Skeletal muscle cell (primary cell): ENCODE measurements around the gene CYP8B1.
"Not testable (repeated sequence)": the region's sequence is repeated elsewhere in the genome, so short reads cannot be mapped to it uniquely, and the experiment has no call there.

Experiments
- DNase-seq: peaks from one replicate; pipeline ENCODE4 v3.0.0-alpha.2; 2010; ENCODE audit warnings: low read depth
- H3K4me3 ChIP-seq: 2 replicates; pipeline ENCODE4 v1.5.1; 2011; ENCODE audit warnings: low read depth, mild to moderate bottlenecking, control low read depth, low read length, moderate library complexity

Gene CYP8B1

DNA sequence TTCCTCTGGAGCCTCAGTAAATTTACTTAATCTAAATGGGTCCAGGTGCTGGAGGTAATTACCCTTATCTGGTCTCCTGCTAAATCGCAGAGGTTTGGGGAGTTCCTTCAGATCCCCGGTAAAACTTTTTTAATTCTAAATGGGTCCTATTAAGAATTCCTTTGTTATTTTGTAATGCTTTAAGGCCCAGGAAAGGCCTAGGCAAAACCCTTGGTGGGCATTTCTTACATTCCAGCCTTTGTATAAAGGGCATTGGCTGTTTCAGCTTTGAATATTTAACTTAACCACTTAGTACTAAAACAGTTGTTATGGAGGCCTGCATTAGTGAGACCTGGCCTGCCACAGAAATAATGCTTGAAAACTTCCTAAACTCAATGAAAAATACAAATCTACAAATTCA, 15.4 kb upstream of the CYP8B1 start:
- DNase-seq, result no peak
- no peak overlapping the region for H3K4me3 ChIP-seq

- DNase-seq, result no peak
- H3K4me3 ChIP-seq, result no peak overlapping the region
Observed at GRCh38 chr3:42887084-42887483, 11.4 kb upstream of the CYP8B1 start.

- no peak overlapping the region for H3K4me3 ChIP-seq
- DNase-seq, result no peak
Observed at GRCh38 chr3:42886294-42886822, 10.7 kb upstream of the CYP8B1 start.

GRCh38 chr3:42884324-42884723, 8.6 kb upstream of the CYP8B1 start:
- H3K4me3 ChIP-seq, result no peak overlapping the region
- no peak for DNase-seq

DNA sequence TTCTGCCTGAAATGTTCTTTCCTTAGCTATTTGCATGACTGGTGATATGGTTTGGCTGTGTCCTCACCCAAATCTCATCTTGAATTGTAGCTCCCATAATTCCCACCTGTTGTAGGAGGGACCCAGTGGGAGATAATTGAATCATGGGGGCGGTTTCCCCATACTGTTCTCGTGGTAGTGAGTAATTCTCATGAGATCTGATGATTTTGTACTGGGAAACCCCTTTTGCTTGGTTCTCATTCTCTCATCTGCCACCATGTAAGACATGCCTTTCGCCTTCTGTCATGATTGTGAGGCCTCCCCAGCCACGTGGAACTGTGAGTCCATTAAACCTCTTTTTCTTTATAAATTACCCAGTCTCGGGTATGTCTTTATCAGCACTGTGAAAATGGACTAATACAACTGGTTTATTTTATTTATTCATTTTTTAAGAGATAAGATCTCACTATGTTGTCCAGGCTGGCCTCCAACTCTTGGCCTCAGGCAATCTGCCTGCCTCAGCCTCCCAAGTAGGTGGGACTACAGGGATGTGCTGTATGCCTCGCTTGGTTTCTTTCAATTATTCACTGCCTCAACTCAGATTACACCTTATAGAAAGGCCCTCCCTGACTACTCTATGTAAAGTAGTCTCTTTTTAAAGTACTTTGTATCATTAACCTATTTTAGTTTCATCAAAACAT, 7.7 kb upstream of the CYP8B1 start:
- not testable (repeated sequence) for DNase-seq, H3K4me3 ChIP-seq

DNA sequence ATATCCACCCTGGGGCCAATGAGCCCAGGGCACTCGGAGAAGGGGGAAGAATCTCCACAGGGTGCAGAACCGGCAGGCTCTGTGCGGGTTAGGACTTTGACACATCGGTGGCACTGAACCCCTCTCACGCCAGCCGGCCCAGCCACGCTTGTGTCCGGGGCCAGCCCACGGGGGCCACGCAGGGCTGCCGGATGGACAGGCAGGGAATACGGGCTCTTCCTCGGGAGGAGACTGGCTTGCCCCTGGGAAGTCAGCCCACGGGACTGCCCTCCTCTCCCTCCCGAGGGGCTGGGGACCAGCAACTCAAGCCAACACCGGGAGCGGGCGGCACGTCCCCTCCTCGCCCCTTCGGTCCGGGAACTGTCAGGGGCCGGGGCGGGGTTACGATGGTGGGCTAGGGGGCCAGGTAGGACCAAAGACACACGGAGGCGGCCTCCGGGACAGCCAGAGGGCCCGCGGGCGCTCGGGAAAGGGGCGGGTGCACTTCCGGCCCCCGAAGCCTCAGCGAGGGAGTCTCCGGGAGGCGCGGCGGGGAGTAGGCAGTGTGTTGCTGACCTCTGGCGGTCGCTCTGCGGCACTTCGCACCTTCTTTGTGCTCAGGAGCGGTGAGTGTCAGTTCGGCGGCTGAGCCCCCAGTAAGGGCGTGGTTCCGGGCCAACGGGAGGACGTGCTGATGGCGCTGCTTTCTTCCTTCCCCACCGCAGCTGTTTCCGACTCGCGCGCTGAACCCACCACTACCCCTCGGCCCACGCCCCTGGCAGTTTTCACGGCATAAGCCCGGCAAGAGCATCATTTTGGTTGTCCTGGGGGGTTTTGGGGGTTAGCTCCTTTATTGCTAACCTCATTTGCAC, 5.1 kb upstream of the CYP8B1 start:
- peak overlapping the region; percentile 60 for H3K4me3 ChIP-seq
- DNase-seq, result peak; percentile 27

GRCh38 chr3:42880183-42880582, 4.5 kb upstream of the CYP8B1 start:
- DNase-seq, result no peak
- H3K4me3 ChIP-seq, result peak overlapping the region; percentile 60

GRCh38 chr3:42877881-42878280, 2.2 kb upstream of the CYP8B1 start:
- no peak overlapping the region for H3K4me3 ChIP-seq
- no peak for DNase-seq

DNA sequence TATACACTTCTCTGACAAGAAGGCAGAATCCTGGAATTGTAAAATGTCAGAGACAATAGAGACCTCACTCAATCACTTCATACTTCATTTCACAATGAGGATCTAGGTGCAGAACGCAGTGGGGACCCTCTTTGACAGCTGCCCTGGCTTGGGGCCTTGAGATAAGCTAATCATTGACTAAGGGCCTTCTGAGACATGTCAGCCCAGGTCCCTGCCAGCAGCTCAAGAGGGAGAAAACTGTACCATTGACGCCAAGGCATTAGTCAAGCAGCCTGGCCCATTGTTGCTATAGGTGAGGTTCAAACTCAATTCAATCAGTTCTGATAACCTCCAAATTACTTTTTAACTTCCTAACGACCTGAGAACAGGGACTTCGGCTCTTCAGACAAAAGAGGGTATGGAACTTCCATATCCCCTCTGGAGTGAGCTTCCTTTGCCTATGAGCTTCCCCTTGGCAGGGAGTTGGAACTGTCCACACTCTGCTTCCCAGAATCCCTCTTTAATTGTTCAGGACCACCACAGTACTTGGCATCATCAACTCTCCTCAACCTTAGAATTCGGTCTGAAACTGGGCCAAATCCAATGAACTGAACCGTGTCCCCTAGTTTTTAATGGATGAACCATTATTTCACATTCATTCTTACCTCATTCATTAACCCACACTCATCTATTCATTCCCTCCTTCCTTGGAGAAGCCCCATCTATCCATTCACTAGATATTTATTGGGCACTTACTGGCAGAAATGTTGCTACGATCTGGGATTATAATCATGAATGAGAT, 1.5 kb upstream of the CYP8B1 start:
- no peak for DNase-seq
- no peak overlapping the region for H3K4me3 ChIP-seq

DNA sequence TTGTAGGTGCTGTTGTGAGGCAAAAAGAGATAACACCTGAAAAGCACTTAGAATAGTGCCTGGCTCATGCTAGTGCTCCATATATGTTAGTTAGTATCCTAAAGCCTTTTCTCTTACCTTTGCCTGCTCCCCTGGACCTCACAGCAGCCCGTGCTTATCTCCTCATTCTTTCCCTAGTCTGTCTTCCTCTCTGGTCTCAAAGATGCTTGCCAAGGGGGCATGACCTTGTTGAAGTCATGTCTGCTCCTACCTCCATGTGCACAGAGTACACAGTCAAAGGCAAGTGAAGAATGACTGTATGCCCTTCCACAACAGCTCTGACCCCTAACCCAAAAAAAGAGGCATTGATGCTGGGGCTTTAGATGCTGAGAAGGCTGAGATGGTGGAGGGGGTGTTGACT, 722 bp upstream of the CYP8B1 start:
- H3K4me3 ChIP-seq, result no peak overlapping the region
- no peak for DNase-seq

- DNase-seq, result no peak
- H3K4me3 ChIP-seq, result no peak overlapping the region
Observed at GRCh38 chr3:42874749-42875148, 930 bp downstream of the CYP8B1 start.

- H3K4me3 ChIP-seq, result no peak overlapping the region
- DNase-seq, result no peak
Observed at GRCh38 chr3:42873221-42873982, 2.3 kb downstream of the CYP8B1 start.

DNA sequence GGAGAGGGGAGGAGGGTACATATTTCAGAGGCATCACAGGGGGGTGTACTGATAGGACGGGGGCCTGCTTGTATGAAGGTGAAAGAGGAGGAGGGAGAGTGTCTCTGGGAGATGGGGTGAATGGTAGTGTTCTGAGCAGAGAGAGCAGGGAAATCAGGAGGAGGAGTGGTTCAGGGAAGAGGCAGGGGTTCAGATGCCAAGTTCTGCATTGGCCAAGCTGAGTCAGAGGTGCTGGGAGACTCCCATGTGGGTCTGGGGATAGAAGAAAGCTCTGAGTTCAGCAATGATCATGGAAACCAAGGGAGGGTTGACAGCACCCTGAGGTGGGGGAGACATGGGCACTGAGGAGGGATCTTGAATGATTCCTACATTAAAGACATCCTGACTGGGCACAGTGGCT, 3.0 kb downstream of the CYP8B1 start:
- no peak overlapping the region for H3K4me3 ChIP-seq
- DNase-seq, result no peak

DNA sequence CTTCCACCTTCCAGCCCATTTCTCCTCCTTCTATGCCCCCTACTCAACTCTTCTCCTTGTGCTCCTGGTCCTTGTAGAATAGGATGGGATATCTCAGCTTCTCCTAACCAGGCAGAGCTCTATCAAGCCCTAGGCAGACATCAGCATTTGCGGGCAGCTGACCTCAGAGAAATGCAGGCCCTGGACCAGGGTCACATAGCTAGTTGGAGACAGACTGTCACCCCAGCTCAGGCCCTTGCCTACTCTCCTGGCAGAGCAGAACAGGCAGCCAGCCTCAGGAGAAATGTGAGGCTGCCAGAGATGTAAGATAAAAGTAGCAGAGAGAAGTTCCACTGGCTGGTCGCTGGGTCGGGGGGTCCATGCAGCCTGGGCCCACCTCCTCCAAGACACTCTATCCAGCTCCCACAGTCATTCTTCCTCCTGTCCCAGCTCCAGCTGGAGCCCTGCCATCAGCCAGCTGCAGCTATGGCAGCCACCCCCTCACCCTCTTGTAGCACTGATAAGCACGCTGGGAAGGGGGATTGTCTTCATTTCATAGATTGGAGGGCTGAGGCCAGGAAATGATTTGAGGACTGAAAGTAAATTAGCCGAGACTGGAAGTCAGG, 4.0 kb downstream of the CYP8B1 start:
- DNase-seq, result no peak

GRCh38 chr3:42868841-42869240, 6.8 kb downstream of the CYP8B1 start:
- DNase-seq, result no peak
- H3K4me3 ChIP-seq, result no peak overlapping the region

More for the DNA sequence above, 4.0 kb downstream of the CYP8B1 start:
- H3K4me3 ChIP-seq, result no peak overlapping the region

DNA sequence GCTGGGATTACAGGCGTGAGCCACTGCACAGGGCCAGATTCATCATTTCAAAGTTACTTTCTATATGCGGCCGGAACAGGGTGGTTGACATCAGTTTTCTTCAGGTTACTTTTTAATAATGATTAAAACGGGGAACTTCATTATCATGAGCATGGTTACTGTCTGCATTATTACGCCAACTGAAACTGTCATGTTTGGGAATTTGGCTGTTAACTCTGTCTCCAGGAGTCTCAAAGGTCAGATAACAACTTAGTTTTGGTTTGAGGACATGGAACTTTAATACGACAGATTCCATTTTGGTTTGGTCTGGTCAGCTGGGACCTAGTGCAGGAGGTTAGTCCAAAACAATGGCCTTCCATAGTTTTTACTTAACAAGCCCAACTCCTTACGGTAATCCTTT, 8.5 kb downstream of the CYP8B1 start:
- H3K4me3 ChIP-seq, result no peak overlapping the region
- no peak for DNase-seq

GRCh38 chr3:42865256-42865655, 10.4 kb downstream of the CYP8B1 start:
- no peak for DNase-seq
- no peak overlapping the region for H3K4me3 ChIP-seq

DNA sequence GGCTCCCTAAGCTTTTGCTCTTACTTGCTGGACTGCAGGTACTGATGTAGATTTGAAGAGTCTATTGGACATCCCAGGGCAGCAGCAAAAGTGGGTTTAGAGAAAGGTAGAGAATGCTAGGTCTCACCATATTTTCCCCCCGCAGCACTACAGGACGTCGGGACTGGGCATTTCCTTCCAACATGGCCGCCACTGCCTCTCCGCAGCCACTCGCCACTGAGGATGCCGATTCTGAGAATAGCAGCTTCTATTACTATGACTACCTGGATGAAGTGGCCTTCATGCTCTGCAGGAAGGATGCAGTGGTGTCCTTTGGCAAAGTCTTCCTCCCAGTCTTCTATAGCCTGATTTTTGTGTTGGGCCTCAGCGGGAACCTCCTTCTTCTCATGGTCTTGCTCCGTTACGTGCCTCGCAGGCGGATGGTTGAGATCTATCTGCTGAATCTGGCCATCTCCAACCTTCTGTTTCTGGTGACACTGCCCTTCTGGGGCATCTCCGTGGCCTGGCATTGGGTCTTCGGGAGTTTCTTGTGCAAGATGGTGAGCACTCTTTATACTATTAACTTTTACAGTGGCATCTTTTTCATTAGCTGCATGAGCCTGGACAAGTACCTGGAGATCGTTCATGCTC, 11.2 kb downstream of the CYP8B1 start:
- H3K4me3 ChIP-seq, result no peak overlapping the region
- DNase-seq, result no peak
